Fibroblast of lung (primary cell): ENCODE results near the gene PPP1R1B. TPM values are rescaled to one million over a fixed set of nuclear protein-coding genes. Genes with fewer than 3 reads are reported as not detected.

ENCODE experiments used
- DNase-seq, 2 donors: peaks; one replicate each; pipeline versions ENCODE4 v3.0.0 to v3.0.0-alpha.2; 2010; ENCODE audit warnings: low read depth in 2 of 2
- H2AFZ ChIP-seq: 2 replicates; pipeline ENCODE4 v1.5.1; 2012; ENCODE audit warnings: low read length, control low read depth, inconsistent platforms
- H3K27ac ChIP-seq: 2 replicates; pipeline ENCODE4 v1.5.1; 2011; ENCODE audit warnings: low read length, control low read depth; ENCODE audit not compliant: insufficient read depth
- H3K27me3 ChIP-seq: 2 replicates; pipeline ENCODE4 v1.5.1; 2011; ENCODE audit warnings: mild to moderate bottlenecking, low read length; ENCODE audit not compliant: control insufficient read depth, insufficient read depth
- H3K36me3 ChIP-seq: 2 replicates; pipeline ENCODE4 v1.5.1; 2011; ENCODE audit warnings: low read length; ENCODE audit not compliant: control insufficient read depth, insufficient read depth
- H3K4me1 ChIP-seq: 2 replicates; pipeline ENCODE4 v1.5.1; 2011; ENCODE audit warnings: low read length; ENCODE audit not compliant: control insufficient read depth, insufficient read depth; ENCODE audit errors: extremely low read depth
- H3K4me2 ChIP-seq: 2 replicates; pipeline ENCODE4 v1.5.1; 2011; ENCODE audit warnings: low read length, control low read depth; ENCODE audit not compliant: insufficient read depth; ENCODE audit errors: extremely low read depth
- H3K4me3 ChIP-seq, 4 experiments: fragments of 200-600 bp in 1 of 4; sonication (generic) in 1 of 4; replicated peaks in 1 of 4; 2 replicates each; pipeline ENCODE4 v1.5.1; 2011 to 2016; ENCODE audit warnings: low read length in 4 of 4, low read depth in 3 of 4, mild to moderate bottlenecking in 3 of 4, control low read depth in 2 of 4, inconsistent platforms in 1 of 4, mixed read lengths in 1 of 4; ENCODE audit not compliant: insufficient read depth in 1 of 4; ENCODE audit errors: control extremely low read depth in 1 of 4
- H3K79me2 ChIP-seq: 2 replicates; pipeline ENCODE4 v1.5.1; 2012; ENCODE audit warnings: mild to moderate bottlenecking, low read length, inconsistent platforms; ENCODE audit not compliant: control insufficient read depth, insufficient read depth
- H3K9ac ChIP-seq: 2 replicates; pipeline ENCODE4 v1.5.1; 2011; ENCODE audit warnings: mild to moderate bottlenecking, low read length, control low read depth; ENCODE audit not compliant: insufficient read depth
- H3K9me3 ChIP-seq: 2 replicates; pipeline ENCODE4 v1.5.1; 2012; ENCODE audit warnings: low read depth, low read length; ENCODE audit not compliant: control insufficient read depth, insufficient read depth
- H4K20me1 ChIP-seq: 2 replicates; pipeline ENCODE4 v1.5.1; 2011; ENCODE audit warnings: low read length; ENCODE audit not compliant: control insufficient read depth, insufficient read depth; ENCODE audit errors: extremely low read depth
- CTCF ChIP-seq, 2 donors: IDR thresholded peaks in 1 of 2; conservative IDR thresholded peaks in 1 of 2; 1 replicate in 1 of 2; 2 replicates in 1 of 2; pipeline ENCODE4 v1.5.1; 2011 to 2012; ENCODE audit warnings: low read length in 2 of 2, control low read depth in 1 of 2, inconsistent platforms in 1 of 2, low read depth in 1 of 2, mild to moderate bottlenecking in 1 of 2
- EZH2 ChIP-seq: IDR thresholded peaks from 2 replicates; pipeline ENCODE4 v1.5.1; 2012; ENCODE audit warnings: low read length, control low read depth, mild to moderate bottlenecking; ENCODE audit errors: missing control alignments
- polyA plus RNA-seq, 2 donors: library from polyadenylated mRNA; depleted of rRNA in 1 of 2; stranded (reverse) in 1 of 2; unstranded in 1 of 2; fragments of >200 nt; gene quantifications; 2 replicates each; pipeline ENCODE4 v1.2.1, GENCODE V29; 2011 to 2012; ENCODE audit warnings: missing spikeins in 1 of 2
- total RNA-seq: library from RNA; depleted of rRNA; stranded (reverse); fragments of >200 nt; gene quantifications from 2 replicates; pipeline ENCODE4 v1.2.1, GENCODE V29; 2014

Gene PPP1R1B
- total and polyA plus RNA-seq, 2 donors (not counting 1 experiment from before 2014, with no cell fraction given), result under 0.01 to 0.05 TPM

DNA sequence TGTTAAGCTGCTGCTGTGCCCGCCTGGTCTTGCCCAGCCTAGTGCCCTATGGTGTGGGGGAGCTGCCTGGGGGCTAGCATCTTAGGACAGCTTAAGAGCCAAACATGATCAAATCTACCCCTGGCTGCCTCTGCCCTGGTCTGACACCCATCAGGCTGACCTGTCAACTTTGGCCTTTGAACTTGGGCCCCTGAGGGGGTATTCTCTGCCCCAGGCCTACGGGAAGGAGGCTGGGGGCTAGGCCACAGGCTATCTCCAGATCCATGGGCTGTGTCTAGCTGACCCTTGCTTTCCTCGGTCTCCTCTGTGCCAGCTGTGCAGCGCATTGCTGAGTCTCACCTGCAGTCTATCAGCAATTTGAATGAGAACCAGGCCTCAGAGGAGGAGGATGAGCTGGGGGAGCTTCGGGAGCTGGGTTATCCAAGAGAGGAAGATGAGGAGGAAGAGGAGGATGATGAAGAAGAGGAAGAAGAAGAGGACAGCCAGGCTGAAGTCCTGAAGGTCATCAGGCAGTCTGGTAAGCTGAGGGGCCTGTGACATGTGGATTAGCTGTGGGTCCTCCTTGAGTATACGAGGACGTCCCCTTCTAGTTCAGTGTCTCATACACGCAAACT, 6.9 kb downstream of the PPP1R1B start:
- no peaks in the 10 kb centered on the region for H3K9me3 ChIP-seq
- peaks cover 19% of the 10 kb centered on the region for H3K27me3 ChIP-seq
- no peak overlapping the region for H3K4me2 ChIP-seq
- no peaks in the 10 kb centered on the region for H4K20me1 ChIP-seq
- TF ChIP-seq CTCF (conservative IDR thresholded peaks at IDR 0.05 in 1 of 2, IDR thresholded peaks at IDR 0.05 in 1 of 2; ENCODE audit: low read depth in 1 of 2, low read length in 2 of 2) (no peak), EZH2 (no peak)
- no peak overlapping the region for H3K9ac ChIP-seq
- peaks cover 11% of the 10 kb centered on the region for H3K79me2 ChIP-seq
- H2AFZ ChIP-seq, result no peak overlapping the region
- no peak overlapping the region for H3K4me3 ChIP-seq
- H3K4me1 ChIP-seq, result peaks cover 7% of the 10 kb centered on the region
- no peaks in the 10 kb centered on the region for H3K36me3 ChIP-seq
- no peak for DNase-seq
- H3K27ac ChIP-seq, result no peak overlapping the region

GRCh38 chr17:39634384-39634871, 7.7 kb downstream of the PPP1R1B start:
- Histone ChIP-seq H3K4me1 (peaks cover 7% of the 10 kb centered on the region), H3K9ac (no peak overlapping the region), H3K36me3 (no peaks in the 10 kb centered on the region), H3K9me3 (no peaks in the 10 kb centered on the region), H2AFZ (no peak overlapping the region), H3K4me2 (no peak overlapping the region), H3K27ac (no peak overlapping the region), H4K20me1 (peaks cover under 1% of the 10 kb centered on the region), H3K4me3 (no peak overlapping the region), H3K79me2 (peaks cover 14% of the 10 kb centered on the region), H3K27me3 (peaks cover 16% of the 10 kb centered on the region)
- peak in 1 of 2 donors; percentile 53 for DNase-seq
- TF ChIP-seq EZH2, result no peak
- TF ChIP-seq CTCF (conservative IDR thresholded peaks at IDR 0.05 in 1 of 2, IDR thresholded peaks at IDR 0.05 in 1 of 2; ENCODE audit: low read depth in 1 of 2, low read length in 2 of 2), result peak; percentile 59 to 68

DNA sequence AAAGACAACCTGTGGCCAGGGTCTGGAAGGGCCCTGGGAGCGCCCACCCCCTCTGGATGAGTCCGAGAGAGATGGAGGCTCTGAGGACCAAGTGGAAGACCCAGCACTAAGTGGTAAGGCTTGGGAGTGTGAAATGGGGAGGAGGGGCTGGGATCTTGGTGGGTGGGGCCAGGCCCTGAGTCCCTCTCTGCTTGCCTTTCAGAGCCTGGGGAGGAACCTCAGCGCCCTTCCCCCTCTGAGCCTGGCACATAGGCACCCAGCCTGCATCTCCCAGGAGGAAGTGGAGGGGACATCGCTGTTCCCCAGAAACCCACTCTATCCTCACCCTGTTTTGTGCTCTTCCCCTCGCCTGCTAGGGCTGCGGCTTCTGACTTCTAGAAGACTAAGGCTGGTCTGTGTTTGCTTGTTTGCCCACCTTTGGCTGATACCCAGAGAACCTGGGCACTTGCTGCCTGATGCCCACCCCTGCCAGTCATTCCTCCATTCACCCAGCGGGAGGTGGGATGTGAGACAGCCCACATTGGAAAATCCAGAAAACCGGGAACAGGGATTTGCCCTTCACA, 8.9 kb downstream of the PPP1R1B start:
- peaks cover 20% of the 10 kb centered on the region for H3K79me2 ChIP-seq
- H3K27me3 ChIP-seq, result peaks cover 8% of the 10 kb centered on the region
- no peak overlapping the region for H3K4me3 ChIP-seq
- no peak for DNase-seq
- no peaks in the 10 kb centered on the region for H3K9me3 ChIP-seq
- H3K36me3 ChIP-seq, result no peaks in the 10 kb centered on the region
- no peak overlapping the region for H3K4me2 ChIP-seq
- H2AFZ ChIP-seq, result no peak overlapping the region
- peaks cover 1% of the 10 kb centered on the region for H4K20me1 ChIP-seq
- H3K27ac ChIP-seq, result no peak overlapping the region
- TF ChIP-seq CTCF (conservative IDR thresholded peaks at IDR 0.05 in 1 of 2, IDR thresholded peaks at IDR 0.05 in 1 of 2; ENCODE audit: low read depth in 1 of 2, low read length in 2 of 2) (no peak), EZH2 (no peak)
- no peak overlapping the region for H3K9ac ChIP-seq
- H3K4me1 ChIP-seq, result peaks cover 13% of the 10 kb centered on the region
